Fibroblast of lung (primary cell): Measurements from ENCODE around the gene NEK6. TPM values are rescaled to one million over a fixed set of nuclear protein-coding genes. Genes with fewer than 3 reads are reported as not detected.

Experiments used
- DNase-seq, 2 donors: peaks; one replicate each; pipeline versions ENCODE4 v3.0.0 to v3.0.0-alpha.2; 2010; ENCODE audit warnings: low read depth in 2 of 2
- H2AFZ ChIP-seq: 2 replicates; pipeline ENCODE4 v1.5.1; 2012; ENCODE audit warnings: low read length, control low read depth, inconsistent platforms
- H3K27ac ChIP-seq: 2 replicates; pipeline ENCODE4 v1.5.1; 2011; ENCODE audit warnings: low read length, control low read depth; ENCODE audit not compliant: insufficient read depth
- H3K27me3 ChIP-seq: 2 replicates; pipeline ENCODE4 v1.5.1; 2011; ENCODE audit warnings: mild to moderate bottlenecking, low read length; ENCODE audit not compliant: control insufficient read depth, insufficient read depth
- H3K36me3 ChIP-seq: 2 replicates; pipeline ENCODE4 v1.5.1; 2011; ENCODE audit warnings: low read length; ENCODE audit not compliant: control insufficient read depth, insufficient read depth
- H3K4me1 ChIP-seq: 2 replicates; pipeline ENCODE4 v1.5.1; 2011; ENCODE audit warnings: low read length; ENCODE audit not compliant: control insufficient read depth, insufficient read depth; ENCODE audit errors: extremely low read depth
- H3K4me2 ChIP-seq: 2 replicates; pipeline ENCODE4 v1.5.1; 2011; ENCODE audit warnings: low read length, control low read depth; ENCODE audit not compliant: insufficient read depth; ENCODE audit errors: extremely low read depth
- H3K4me3 ChIP-seq, 4 experiments: fragments of 200-600 bp in 1 of 4; sonication (generic) in 1 of 4; replicated peaks in 1 of 4; 2 replicates each; pipeline ENCODE4 v1.5.1; 2011 to 2016; ENCODE audit warnings: low read length in 4 of 4, low read depth in 3 of 4, mild to moderate bottlenecking in 3 of 4, control low read depth in 2 of 4, inconsistent platforms in 1 of 4, mixed read lengths in 1 of 4; ENCODE audit not compliant: insufficient read depth in 1 of 4; ENCODE audit errors: control extremely low read depth in 1 of 4
- H3K79me2 ChIP-seq: 2 replicates; pipeline ENCODE4 v1.5.1; 2012; ENCODE audit warnings: mild to moderate bottlenecking, low read length, inconsistent platforms; ENCODE audit not compliant: control insufficient read depth, insufficient read depth
- H3K9ac ChIP-seq: 2 replicates; pipeline ENCODE4 v1.5.1; 2011; ENCODE audit warnings: mild to moderate bottlenecking, low read length, control low read depth; ENCODE audit not compliant: insufficient read depth
- H3K9me3 ChIP-seq: 2 replicates; pipeline ENCODE4 v1.5.1; 2012; ENCODE audit warnings: low read depth, low read length; ENCODE audit not compliant: control insufficient read depth, insufficient read depth
- H4K20me1 ChIP-seq: 2 replicates; pipeline ENCODE4 v1.5.1; 2011; ENCODE audit warnings: low read length; ENCODE audit not compliant: control insufficient read depth, insufficient read depth; ENCODE audit errors: extremely low read depth
- CTCF ChIP-seq, 2 donors: IDR thresholded peaks in 1 of 2; conservative IDR thresholded peaks in 1 of 2; 1 replicate in 1 of 2; 2 replicates in 1 of 2; pipeline ENCODE4 v1.5.1; 2011 to 2012; ENCODE audit warnings: low read length in 2 of 2, control low read depth in 1 of 2, inconsistent platforms in 1 of 2, low read depth in 1 of 2, mild to moderate bottlenecking in 1 of 2
- EZH2 ChIP-seq: IDR thresholded peaks from 2 replicates; pipeline ENCODE4 v1.5.1; 2012; ENCODE audit warnings: low read length, control low read depth, mild to moderate bottlenecking; ENCODE audit errors: missing control alignments
- polyA plus RNA-seq, 2 donors: library from polyadenylated mRNA; depleted of rRNA in 1 of 2; stranded (reverse) in 1 of 2; unstranded in 1 of 2; fragments of >200 nt; gene quantifications; 2 replicates each; pipeline ENCODE4 v1.2.1, GENCODE V29; 2011 to 2012; ENCODE audit warnings: missing spikeins in 1 of 2
- total RNA-seq: library from RNA; depleted of rRNA; stranded (reverse); fragments of >200 nt; gene quantifications from 2 replicates; pipeline ENCODE4 v1.2.1, GENCODE V29; 2014

NEK6 gene
- total and polyA plus RNA-seq, 2 donors (not counting 1 experiment from before 2014, with no cell fraction given): 71.2 to 71.4 TPM

- Histone ChIP-seq H3K79me2 (peaks cover 86% of the 10 kb centered on the region), H3K27ac (no peak overlapping the region), H3K9me3 (no peaks in the 10 kb centered on the region), H2AFZ (no peak overlapping the region), H3K4me1 (no peaks in the 10 kb centered on the region), H3K4me2 (no peak overlapping the region), H3K27me3 (no peaks in the 10 kb centered on the region), H4K20me1 (no peaks in the 10 kb centered on the region), H3K36me3 (peaks cover 8% of the 10 kb centered on the region), H3K4me3 (no peak overlapping the region), H3K9ac (no peak overlapping the region)
- DNase-seq: no peak
- TF ChIP-seq EZH2 (no peak), CTCF (conservative IDR thresholded peaks at IDR 0.05 in 1 of 2, IDR thresholded peaks at IDR 0.05 in 1 of 2; ENCODE audit: low read depth in 1 of 2, low read length in 2 of 2) (no peak)
Observed at GRCh38 chr9:124361128-124361527, 103.4 kb downstream of the NEK6 start.

- Histone ChIP-seq H3K27ac (no peak overlapping the region), H3K9ac (no peak overlapping the region), H3K36me3 (peaks cover 5% of the 10 kb centered on the region), H3K79me2 (peaks cover 80% of the 10 kb centered on the region), H3K4me1 (peaks cover 2% of the 10 kb centered on the region), H3K27me3 (no peaks in the 10 kb centered on the region), H2AFZ (no peak overlapping the region), H3K4me2 (no peak overlapping the region), H4K20me1 (no peaks in the 10 kb centered on the region), H3K9me3 (no peaks in the 10 kb centered on the region), H3K4me3 (no peak overlapping the region)
- TF ChIP-seq EZH2: no peak
- TF ChIP-seq CTCF (conservative IDR thresholded peaks at IDR 0.05 in 1 of 2, IDR thresholded peaks at IDR 0.05 in 1 of 2; ENCODE audit: low read depth in 1 of 2, low read length in 2 of 2): no peak
- peak in 1 of 2 donors; percentile 92 for DNase-seq
Observed at GRCh38 chr9:124363326-124364096, 105.8 kb downstream of the NEK6 start.

- no peak overlapping the region for H3K9ac ChIP-seq
- no peak overlapping the region for H3K4me3 ChIP-seq
- H3K79me2 ChIP-seq: peaks cover 77% of the 10 kb centered on the region
- no peaks in the 10 kb centered on the region for H3K9me3 ChIP-seq
- TF ChIP-seq EZH2 (no peak), CTCF (conservative IDR thresholded peaks at IDR 0.05 in 1 of 2, IDR thresholded peaks at IDR 0.05 in 1 of 2; ENCODE audit: low read depth in 1 of 2, low read length in 2 of 2) (no peak)
- no peaks in the 10 kb centered on the region for H3K27me3 ChIP-seq
- H3K4me1 ChIP-seq: peaks cover 2% of the 10 kb centered on the region
- H3K36me3 ChIP-seq: peaks cover 5% of the 10 kb centered on the region
- DNase-seq: no peak
- H2AFZ ChIP-seq: no peak overlapping the region
- no peaks in the 10 kb centered on the region for H4K20me1 ChIP-seq
- H3K4me2 ChIP-seq: no peak overlapping the region
- H3K27ac ChIP-seq: no peak overlapping the region
Observed at GRCh38 chr9:124364141-124364540, 106.4 kb downstream of the NEK6 start.
